ENCODE measurements around the gene TMEM204. TPM values are rescaled to one million over a fixed set of nuclear protein-coding genes. Genes with fewer than 3 reads are reported as not detected.
A peak's percentile ranks its signal among the peaks of the same experiment; 100 is the strongest.

The TMEM204 gene
- polyA plus RNA-seq, 1 of the 3 experiments (the other 2 are of a cell fraction): 2.3 TPM

DNA sequence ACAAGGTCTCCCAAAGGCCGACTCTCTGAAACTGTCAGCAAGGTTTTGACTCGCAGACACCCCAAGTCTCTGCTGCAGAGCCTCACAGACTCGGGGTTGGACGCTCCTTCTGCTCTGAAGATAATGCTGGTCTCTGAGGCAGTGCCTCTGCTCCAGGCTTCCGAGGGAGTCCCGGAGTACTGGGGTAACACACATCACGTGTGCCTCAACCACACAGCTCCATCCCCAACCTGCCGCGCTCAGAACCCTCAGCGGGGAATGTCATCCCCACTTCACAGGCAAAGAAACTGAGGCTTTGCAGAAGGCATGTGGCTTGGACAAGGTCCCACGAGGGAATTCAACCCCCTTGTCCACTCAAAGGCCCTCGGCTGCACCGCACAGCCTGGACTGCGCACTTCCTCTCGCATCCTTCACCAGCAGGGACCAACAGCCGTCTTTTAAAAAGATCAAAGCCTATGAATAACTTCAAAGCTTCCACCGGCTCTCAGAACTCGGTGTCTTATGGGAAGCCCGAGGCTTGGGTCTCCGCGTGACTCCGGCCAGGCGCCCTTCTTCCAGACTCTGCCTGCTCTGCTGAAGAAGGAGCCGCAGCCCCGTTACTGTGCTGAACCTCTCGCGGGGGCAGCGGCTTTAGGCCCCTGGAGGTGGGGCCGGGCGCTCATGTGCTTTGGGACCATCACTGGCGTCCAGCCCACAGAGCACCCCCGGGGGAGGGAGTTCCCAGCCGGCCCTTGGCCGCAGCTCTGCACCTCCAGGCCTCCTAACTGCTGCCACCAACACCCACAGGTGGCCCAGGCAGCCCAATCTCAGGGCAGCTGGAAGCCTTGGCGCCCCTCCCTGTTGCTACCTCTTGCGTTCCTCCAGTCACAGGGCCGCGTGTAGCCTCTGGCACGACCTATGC lies 2.2 kb downstream of the TMEM204 start:
- no peaks in the 10 kb centered on the region for H4K20me1 ChIP-seq (ENCODE audit: insufficient read depth)
- H2AFZ ChIP-seq (ENCODE audit: low read depth): no peak overlapping the region
- no peak overlapping the region for H3K27ac ChIP-seq (ENCODE audit: low read depth in 2 of 2, low read length in 1 of 2)
- no peaks in the 10 kb centered on the region for H3K27me3 ChIP-seq (ENCODE audit: insufficient read depth)
- H3K79me2 ChIP-seq (ENCODE audit: insufficient read depth): no peaks in the 10 kb centered on the region
- no peaks in the 10 kb centered on the region for H3K9me3 ChIP-seq
- ChIA-PET POLR2A (no interaction called here), CTCF (no interaction called here)
- H3K4me1 ChIP-seq (ENCODE audit: control insufficient read depth in 1 of 2, insufficient read depth in 2 of 2, low read depth in 1 of 2, low read length in 1 of 2): peaks cover 5 to 48% of the 10 kb centered on the region in 2 experiments; a peak in 2 of 4 replicates
- no peak for DNase-seq
- H3K4me3 ChIP-seq (ENCODE audit: low read depth in 2 of 2, low read length in 1 of 2): peak overlapping the region in 1 of 2 experiments; percentile 29; a peak in 1 of 4 replicates
- WGBS (ENCODE audit: low lambda C conversion rate): 93% methylated on average over 29 of the region's 39 CpGs
- peak overlapping the region; percentile 19; the same call in 1 of the 2 replicates for H3K4me2 ChIP-seq
- no peaks in the 10 kb centered on the region for H3K9me2 ChIP-seq
- H3F3A ChIP-seq (replicated peaks; ENCODE audit: insufficient read depth): no peaks in the 10 kb centered on the region
- no peak overlapping the region for H3K9ac ChIP-seq
- H3K36me3 ChIP-seq (replicated peaks in 1 of 2; ENCODE audit: control insufficient read depth in 1 of 2, insufficient read depth in 2 of 2, low read length in 1 of 2): peaks cover 0 to 21% of the 10 kb centered on the region in 2 experiments
- TF ChIP-seq MEF2A (IDR thresholded peaks at IDR 0.05; ENCODE audit: borderline replicate concordance, low read depth): no peak
- TF ChIP-seq GATA2 (CRISPR knock-in tag; IDR thresholded peaks at IDR 0.05): no peak
- no peak for TF ChIP-seq FOXJ3 (CRISPR knock-in tag; IDR thresholded peaks at IDR 0.05)
- TF ChIP-seq, protein P1, sequence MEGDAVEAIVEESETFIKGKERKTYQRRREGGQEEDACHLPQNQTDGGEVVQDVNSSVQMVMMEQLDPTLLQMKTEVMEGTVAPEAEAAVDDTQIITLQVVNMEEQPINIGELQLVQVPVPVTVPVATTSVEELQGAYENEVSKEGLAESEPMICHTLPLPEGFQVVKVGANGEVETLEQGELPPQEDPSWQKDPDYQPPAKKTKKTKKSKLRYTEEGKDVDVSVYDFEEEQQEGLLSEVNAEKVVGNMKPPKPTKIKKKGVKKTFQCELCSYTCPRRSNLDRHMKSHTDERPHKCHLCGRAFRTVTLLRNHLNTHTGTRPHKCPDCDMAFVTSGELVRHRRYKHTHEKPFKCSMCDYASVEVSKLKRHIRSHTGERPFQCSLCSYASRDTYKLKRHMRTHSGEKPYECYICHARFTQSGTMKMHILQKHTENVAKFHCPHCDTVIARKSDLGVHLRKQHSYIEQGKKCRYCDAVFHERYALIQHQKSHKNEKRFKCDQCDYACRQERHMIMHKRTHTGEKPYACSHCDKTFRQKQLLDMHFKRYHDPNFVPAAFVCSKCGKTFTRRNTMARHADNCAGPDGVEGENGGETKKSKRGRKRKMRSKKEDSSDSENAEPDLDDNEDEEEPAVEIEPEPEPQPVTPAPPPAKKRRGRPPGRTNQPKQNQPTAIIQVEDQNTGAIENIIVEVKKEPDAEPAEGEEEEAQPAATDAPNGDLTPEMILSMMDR (IDR thresholded peaks at IDR 0.05): no peak
- TF ChIP-seq, protein P2, sequence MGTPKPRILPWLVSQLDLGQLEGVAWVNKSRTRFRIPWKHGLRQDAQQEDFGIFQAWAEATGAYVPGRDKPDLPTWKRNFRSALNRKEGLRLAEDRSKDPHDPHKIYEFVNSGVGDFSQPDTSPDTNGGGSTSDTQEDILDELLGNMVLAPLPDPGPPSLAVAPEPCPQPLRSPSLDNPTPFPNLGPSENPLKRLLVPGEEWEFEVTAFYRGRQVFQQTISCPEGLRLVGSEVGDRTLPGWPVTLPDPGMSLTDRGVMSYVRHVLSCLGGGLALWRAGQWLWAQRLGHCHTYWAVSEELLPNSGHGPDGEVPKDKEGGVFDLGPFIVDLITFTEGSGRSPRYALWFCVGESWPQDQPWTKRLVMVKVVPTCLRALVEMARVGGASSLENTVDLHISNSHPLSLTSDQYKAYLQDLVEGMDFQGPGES (IDR thresholded peaks at IDR 0.05; ENCODE audit: low read depth, low read length): no peak
- no peak for TF ChIP-seq TCF12 (IDR thresholded peaks at IDR 0.05)
- TF ChIP-seq YY1 (IDR thresholded peaks at IDR 0.05; ENCODE audit: low read depth): no peak
- TF ChIP-seq ELF1 (IDR thresholded peaks at IDR 0.05): no peak
- TF ChIP-seq, protein P3, sequence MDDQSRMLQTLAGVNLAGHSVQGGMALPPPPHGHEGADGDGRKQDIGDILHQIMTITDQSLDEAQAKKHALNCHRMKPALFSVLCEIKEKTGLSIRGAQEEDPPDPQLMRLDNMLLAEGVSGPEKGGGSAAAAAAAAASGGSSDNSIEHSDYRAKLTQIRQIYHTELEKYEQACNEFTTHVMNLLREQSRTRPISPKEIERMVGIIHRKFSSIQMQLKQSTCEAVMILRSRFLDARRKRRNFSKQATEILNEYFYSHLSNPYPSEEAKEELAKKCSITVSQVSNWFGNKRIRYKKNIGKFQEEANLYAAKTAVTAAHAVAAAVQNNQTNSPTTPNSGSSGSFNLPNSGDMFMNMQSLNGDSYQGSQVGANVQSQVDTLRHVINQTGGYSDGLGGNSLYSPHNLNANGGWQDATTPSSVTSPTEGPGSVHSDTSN (IDR thresholded peaks at IDR 0.05): no peak
- no peak for TF ChIP-seq NRF1 (IDR thresholded peaks at IDR 0.05; ENCODE audit: low read depth, low read length)
- no peak for TF ChIP-seq SMC3 (IDR thresholded peaks at IDR 0.05; ENCODE audit: low read depth, low read length)
- TF ChIP-seq, protein P4, sequence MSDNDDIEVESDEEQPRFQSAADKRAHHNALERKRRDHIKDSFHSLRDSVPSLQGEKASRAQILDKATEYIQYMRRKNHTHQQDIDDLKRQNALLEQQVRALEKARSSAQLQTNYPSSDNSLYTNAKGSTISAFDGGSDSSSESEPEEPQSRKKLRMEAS (IDR thresholded peaks at IDR 0.05; ENCODE audit: low read depth): no peak
- TF ChIP-seq, protein P5, sequence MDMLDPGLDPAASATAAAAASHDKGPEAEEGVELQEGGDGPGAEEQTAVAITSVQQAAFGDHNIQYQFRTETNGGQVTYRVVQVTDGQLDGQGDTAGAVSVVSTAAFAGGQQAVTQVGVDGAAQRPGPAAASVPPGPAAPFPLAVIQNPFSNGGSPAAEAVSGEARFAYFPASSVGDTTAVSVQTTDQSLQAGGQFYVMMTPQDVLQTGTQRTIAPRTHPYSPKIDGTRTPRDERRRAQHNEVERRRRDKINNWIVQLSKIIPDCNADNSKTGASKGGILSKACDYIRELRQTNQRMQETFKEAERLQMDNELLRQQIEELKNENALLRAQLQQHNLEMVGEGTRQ (IDR thresholded peaks at IDR 0.05; ENCODE audit: borderline replicate concordance, low read depth, low read length): no peak
